GM10847 (cell line): Measurements from ENCODE around the gene PAGE4.

ENCODE experiments used
- POLR2A ChIP-seq: IDR thresholded peaks from 2 replicates; pipeline ENCODE4 v1.6.1; 2011; ENCODE audit not compliant: insufficient read length; ENCODE audit errors: extremely low read depth

PAGE4 gene

GRCh38 chrX:49829016-49829415 is at the start of gene PAGE4:
TSS of gene PAGE4 (plus strand) at chrX:49829303. CDS start at chrX:49830429, 1,126 bp downstream.
- no peak for TF ChIP-seq POLR2A

- no peak for TF ChIP-seq POLR2A
Measured at GRCh38 chrX:49784747-49785280, 44.3 kb upstream of the PAGE4 start.

GRCh38 chrX:49792376-49792775 is 36.7 kb upstream of the PAGE4 start:
- no peak for TF ChIP-seq POLR2A

GRCh38 chrX:49793686-49794085 is 35.4 kb upstream of the PAGE4 start:
- TF ChIP-seq POLR2A: no peak

GRCh38 chrX:49799828-49800227 is 29.3 kb upstream of the PAGE4 start:
- TF ChIP-seq POLR2A: no peak

GRCh38 chrX:49809891-49810632 is 19.0 kb upstream of the PAGE4 start:
- TF ChIP-seq POLR2A: no peak

GRCh38 chrX:49812177-49812576 is 16.9 kb upstream of the PAGE4 start:
- no peak for TF ChIP-seq POLR2A

GRCh38 chrX:49816435-49816834 is 12.7 kb upstream of the PAGE4 start:
- no peak for TF ChIP-seq POLR2A

GRCh38 chrX:49838374-49838773 is 9.3 kb downstream of the PAGE4 start:
- no peak for TF ChIP-seq POLR2A

- TF ChIP-seq POLR2A: no peak
Measured at GRCh38 chrX:49840679-49841078, 11.6 kb downstream of the PAGE4 start.

- TF ChIP-seq POLR2A: no peak
Measured at GRCh38 chrX:49842621-49843020, 13.5 kb downstream of the PAGE4 start.

- TF ChIP-seq POLR2A: no peak
Measured at GRCh38 chrX:49844611-49845010, 15.5 kb downstream of the PAGE4 start.

- TF ChIP-seq POLR2A: no peak
Measured at GRCh38 chrX:49845701-49846403, 16.7 kb downstream of the PAGE4 start.

GRCh38 chrX:49846522-49846921 is 17.4 kb downstream of the PAGE4 start:
- no peak for TF ChIP-seq POLR2A

- TF ChIP-seq POLR2A: no peak
Measured at GRCh38 chrX:49848275-49848674, 19.2 kb downstream of the PAGE4 start.

- TF ChIP-seq POLR2A: no peak
Measured at GRCh38 chrX:49850028-49850427, 20.9 kb downstream of the PAGE4 start.

- TF ChIP-seq POLR2A: no peak
Measured at GRCh38 chrX:49853661-49854060, 24.6 kb downstream of the PAGE4 start.

GRCh38 chrX:49856819-49857218 is 27.7 kb downstream of the PAGE4 start:
- TF ChIP-seq POLR2A: no peak
